ENCODE results near the gene KIAA1755.

- TF ChIP-seq CTCF (IDR thresholded peaks at IDR 0.05) (no peak), POLR2A (IDR thresholded peaks at IDR 0.05) (no peak)
Observed at GRCh38 chr20:38225900-38226263, 34.7 kb downstream of the KIAA1755 start.
